ENCODE results near the gene MRAP.

Gene MRAP

DNA sequence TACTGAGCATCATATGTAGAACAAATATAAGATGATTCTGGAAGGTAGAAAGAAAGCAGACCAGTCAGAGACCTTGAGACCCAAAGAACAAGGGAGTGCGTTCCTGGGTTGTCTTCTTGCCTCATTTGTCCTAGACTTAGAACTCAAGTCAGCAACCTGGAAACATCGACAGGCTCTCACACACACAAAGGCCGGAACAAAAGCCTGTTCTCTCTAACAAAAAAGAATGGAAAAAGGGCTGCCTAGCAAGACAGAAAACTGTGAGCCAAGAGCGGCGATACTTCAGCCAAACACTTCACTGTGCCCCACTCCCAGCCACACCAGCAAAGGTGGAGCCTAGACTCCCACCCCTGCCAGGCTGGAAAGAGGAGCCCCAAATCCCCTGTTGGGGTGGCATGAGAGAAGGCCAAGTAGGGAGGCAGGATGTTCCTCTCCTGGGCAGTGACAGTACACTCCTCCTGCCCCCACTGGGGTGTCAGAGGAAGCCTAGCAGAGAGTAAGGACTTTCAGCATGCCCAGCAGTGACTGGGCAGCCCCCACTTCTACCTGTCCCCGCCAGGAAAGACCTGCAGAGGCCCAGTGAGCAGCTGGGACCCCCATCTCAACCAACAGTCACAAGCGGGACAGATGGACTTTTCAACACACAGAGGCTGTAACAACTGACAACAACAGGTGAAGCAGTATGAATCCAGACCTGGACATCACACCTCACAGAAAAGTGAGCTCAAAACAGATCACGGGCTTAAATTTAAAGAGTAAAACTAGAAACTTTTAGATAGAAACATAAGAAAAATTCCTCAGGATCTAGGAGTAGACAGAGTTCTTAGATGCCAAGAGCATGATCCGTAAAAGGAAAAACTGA is 33.0 kb downstream of the MRAP start:
- Histone ChIP-seq H3K27ac (ENCODE audit: low read depth, low read length) (no peak overlapping the region), H3K9me3 (ENCODE audit: control insufficient read depth in 1 of 2, low read length in 2 of 2) (no peaks in the 10 kb centered on the region), H3K9ac (ENCODE audit: low read depth in 1 of 2, low read length in 2 of 2) (no peak overlapping the region), H3K4me1 (ENCODE audit: control insufficient read depth in 1 of 2, insufficient read depth in 2 of 2, low read length in 2 of 2) (no peaks in the 10 kb centered on the region), H3K27me3 (ENCODE audit: control insufficient read depth in 1 of 2, insufficient read depth in 2 of 2, low read length in 2 of 2) (no peaks in the 10 kb centered on the region), H3K36me3 (ENCODE audit: control insufficient read depth in 1 of 2, insufficient read depth in 2 of 2, low read length in 2 of 2) (peaks cover 31 to 59% of the 10 kb centered on the region in 2 donors), H3K4me3 (ENCODE audit: low read depth in 1 of 2, low read length in 2 of 2) (no peak overlapping the region)

DNA sequence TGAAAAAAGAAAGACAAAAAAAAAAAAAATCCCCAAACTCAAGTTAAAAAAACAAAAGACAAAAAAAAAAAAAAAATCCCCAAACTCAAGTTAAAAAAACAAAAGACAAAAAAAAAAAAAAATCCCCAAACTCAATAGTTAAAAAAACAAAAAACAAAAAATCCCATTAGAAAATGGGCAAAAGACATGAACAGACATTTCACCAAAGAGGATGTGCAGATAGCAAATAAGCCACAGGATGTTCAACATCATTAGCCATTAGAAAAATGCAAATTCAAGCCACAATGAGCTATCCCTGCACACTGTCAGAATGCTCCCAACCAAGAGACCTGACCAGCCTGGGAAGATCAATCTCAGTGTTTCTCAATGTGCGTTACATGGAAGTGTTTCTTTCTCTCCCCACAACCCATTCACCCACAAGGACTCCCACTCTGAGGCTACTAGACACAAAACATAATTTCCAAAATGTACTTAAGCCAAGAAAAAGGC is 33.9 kb downstream of the MRAP start:
- Histone ChIP-seq H3K36me3 (ENCODE audit: control insufficient read depth in 1 of 2, insufficient read depth in 2 of 2, low read length in 2 of 2) (peaks cover 32 to 66% of the 10 kb centered on the region in 2 donors), H3K4me1 (ENCODE audit: control insufficient read depth in 1 of 2, insufficient read depth in 2 of 2, low read length in 2 of 2) (no peaks in the 10 kb centered on the region), H3K9ac (ENCODE audit: low read depth in 1 of 2, low read length in 2 of 2) (no peak overlapping the region), H3K9me3 (ENCODE audit: control insufficient read depth in 1 of 2, low read length in 2 of 2) (no peaks in the 10 kb centered on the region), H3K27me3 (ENCODE audit: control insufficient read depth in 1 of 2, insufficient read depth in 2 of 2, low read length in 2 of 2) (no peaks in the 10 kb centered on the region), H3K4me3 (ENCODE audit: low read depth in 1 of 2, low read length in 2 of 2) (no peak overlapping the region), H3K27ac (ENCODE audit: low read depth, low read length) (no peak overlapping the region)

DNA sequence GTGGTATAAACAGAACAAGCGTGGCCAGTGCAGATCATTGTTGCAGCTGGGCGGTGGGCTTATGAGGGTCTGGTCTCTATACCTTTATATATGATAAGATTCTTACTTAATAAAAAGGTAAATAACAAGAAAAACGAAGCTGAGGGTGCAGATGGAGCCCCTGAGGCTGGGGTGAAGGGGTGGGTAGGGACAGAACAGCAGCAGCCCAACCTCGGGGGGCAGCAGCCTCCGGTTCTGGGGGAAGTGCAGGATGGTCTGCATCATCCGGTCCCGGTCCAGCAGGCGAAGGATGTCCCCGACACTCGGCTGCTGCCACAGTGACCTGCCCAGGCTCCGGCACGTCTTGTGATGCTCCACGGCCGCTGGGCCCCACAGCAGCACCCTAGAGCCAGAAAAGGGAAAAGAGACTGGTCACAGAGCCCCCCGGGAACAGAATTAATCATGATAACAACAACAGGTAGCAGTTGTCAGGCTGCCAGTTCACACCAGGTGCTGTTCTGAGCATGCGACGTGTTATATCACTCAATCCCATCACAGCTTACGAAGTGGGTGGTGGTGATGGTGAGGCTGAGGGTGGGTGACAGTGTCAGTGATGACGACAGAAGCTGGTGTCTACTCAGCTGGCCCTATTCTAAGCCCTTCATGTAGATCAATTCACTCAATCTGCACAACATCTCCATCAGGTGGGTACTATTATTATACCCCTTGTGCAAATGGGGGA is 35.5 kb downstream of the MRAP start:
- Histone ChIP-seq H3K27me3 (ENCODE audit: control insufficient read depth in 1 of 2, insufficient read depth in 2 of 2, low read length in 2 of 2) (no peaks in the 10 kb centered on the region), H3K36me3 (ENCODE audit: control insufficient read depth in 1 of 2, insufficient read depth in 2 of 2, low read length in 2 of 2) (peaks cover 40 to 74% of the 10 kb centered on the region in 2 donors), H3K9ac (ENCODE audit: low read depth in 1 of 2, low read length in 2 of 2) (no peak overlapping the region), H3K9me3 (ENCODE audit: control insufficient read depth in 1 of 2, low read length in 2 of 2) (no peaks in the 10 kb centered on the region), H3K4me3 (ENCODE audit: low read depth in 1 of 2, low read length in 2 of 2) (no peak overlapping the region), H3K4me1 (ENCODE audit: control insufficient read depth in 1 of 2, insufficient read depth in 2 of 2, low read length in 2 of 2) (no peaks in the 10 kb centered on the region), H3K27ac (ENCODE audit: low read depth, low read length) (no peak overlapping the region)

DNA sequence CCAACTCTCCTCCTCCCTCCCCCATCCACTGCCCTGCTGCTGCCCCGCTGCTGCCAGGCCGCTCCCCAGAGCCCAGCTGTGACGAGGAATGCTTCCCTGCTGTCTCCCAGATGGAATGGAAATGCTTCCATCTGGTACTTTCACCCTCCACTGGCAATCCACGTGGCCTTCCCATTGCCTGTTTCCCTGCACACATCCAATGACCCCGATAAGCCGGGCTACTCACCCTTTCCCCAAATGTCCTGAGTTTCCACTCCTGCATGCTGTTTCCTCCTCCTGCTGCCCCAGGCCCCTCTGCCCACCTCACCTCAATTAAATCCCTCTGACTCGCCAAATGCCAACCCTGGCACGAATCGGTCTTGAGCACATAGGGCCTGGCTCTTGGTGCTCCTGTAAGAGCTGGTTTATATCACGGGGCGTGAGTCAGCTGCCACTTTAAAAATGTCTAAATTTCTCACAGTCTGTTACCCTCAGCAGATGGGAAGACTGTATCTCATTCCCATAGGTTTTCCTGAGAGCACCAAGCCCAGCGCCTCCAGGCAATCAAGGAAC is 36.4 kb downstream of the MRAP start:
- H3K9me3 ChIP-seq (ENCODE audit: control insufficient read depth in 1 of 2, low read length in 2 of 2), result no peaks in the 10 kb centered on the region
- H3K4me1 ChIP-seq (ENCODE audit: control insufficient read depth in 1 of 2, insufficient read depth in 2 of 2, low read length in 2 of 2), result no peaks in the 10 kb centered on the region
- no peaks in the 10 kb centered on the region for H3K27me3 ChIP-seq (ENCODE audit: control insufficient read depth in 1 of 2, insufficient read depth in 2 of 2, low read length in 2 of 2)
- no peak overlapping the region for H3K27ac ChIP-seq (ENCODE audit: low read depth, low read length)
- no peak overlapping the region for H3K4me3 ChIP-seq (ENCODE audit: low read depth in 1 of 2, low read length in 2 of 2)
- no peak overlapping the region for H3K9ac ChIP-seq (ENCODE audit: low read depth in 1 of 2, low read length in 2 of 2)
- H3K36me3 ChIP-seq (ENCODE audit: control insufficient read depth in 1 of 2, insufficient read depth in 2 of 2, low read length in 2 of 2), result peaks cover 40 to 77% of the 10 kb centered on the region in 2 donors

DNA sequence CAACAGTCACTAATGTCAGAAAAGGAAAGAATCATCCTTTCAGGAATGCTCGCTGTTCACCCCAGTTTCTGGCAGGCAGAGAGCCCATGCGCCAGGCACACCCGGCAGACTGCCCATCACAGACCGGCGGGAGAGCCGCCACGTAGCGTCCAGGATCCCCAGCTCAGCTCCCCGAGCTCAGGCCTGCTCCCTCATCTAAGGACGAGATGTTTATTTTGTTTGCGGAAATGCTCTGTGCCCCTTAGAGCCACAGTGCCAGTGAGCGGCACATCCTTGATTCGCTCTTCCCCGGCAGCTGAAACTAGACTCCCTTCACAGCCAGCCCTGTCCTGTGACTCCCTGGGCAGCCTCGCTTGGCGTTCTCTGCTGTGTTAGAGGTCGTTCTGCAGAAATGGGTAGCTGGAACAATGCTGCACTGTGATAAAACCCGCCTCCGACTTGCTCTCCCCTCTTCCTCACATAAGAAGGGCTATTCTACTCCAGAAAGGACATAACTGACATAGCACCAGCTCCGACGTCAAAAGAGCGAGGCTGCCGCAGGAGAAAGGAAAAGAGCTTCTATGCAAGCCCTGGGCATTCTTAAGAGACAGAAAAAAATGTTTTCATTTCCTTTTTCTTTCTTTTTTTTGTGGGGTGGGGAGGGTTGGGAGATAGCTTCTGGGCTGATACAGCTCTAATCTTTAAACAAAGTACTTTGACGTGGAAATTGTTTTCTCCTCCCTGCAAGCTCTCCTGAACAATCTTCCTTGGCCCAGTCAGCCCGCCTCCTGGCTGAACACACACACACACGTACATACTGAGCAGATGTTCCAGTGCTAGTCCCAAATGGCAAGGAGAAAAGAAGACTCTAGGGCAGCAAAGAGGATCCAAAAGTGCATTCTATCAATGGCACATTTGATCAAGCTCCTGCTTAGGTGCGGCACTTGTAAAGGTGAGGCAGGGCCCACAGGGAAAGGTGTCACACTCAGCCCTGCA is 37.2 kb downstream of the MRAP start:
- Histone ChIP-seq H3K4me1 (ENCODE audit: control insufficient read depth in 1 of 2, insufficient read depth in 2 of 2, low read length in 2 of 2) (no peaks in the 10 kb centered on the region), H3K27ac (ENCODE audit: low read depth, low read length) (no peak overlapping the region), H3K9ac (ENCODE audit: low read depth in 1 of 2, low read length in 2 of 2) (no peak overlapping the region), H3K36me3 (ENCODE audit: control insufficient read depth in 1 of 2, insufficient read depth in 2 of 2, low read length in 2 of 2) (peaks cover 40 to 83% of the 10 kb centered on the region in 2 donors), H3K9me3 (ENCODE audit: control insufficient read depth in 1 of 2, low read length in 2 of 2) (no peaks in the 10 kb centered on the region), H3K27me3 (ENCODE audit: control insufficient read depth in 1 of 2, insufficient read depth in 2 of 2, low read length in 2 of 2) (no peaks in the 10 kb centered on the region), H3K4me3 (ENCODE audit: low read depth in 1 of 2, low read length in 2 of 2) (no peak overlapping the region)

DNA sequence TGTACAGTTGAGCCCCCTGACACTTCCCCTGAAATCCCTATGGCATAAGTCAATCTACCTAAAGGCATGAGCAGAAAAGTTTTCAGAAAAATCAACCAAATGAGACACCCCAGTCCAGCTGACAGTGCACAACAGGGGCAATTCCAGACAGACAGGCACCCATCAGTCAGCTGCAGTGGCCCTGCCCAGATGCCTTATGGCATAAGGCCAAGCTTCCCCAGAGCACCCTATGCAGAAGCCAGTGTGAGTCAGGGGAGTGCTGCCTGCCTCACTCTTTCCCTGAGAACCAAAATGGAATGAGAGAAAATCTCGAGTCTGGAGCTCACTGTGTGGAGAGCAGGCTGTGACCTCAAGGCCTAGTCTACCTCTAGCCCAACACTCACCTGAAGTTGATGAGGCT is 38.1 kb downstream of the MRAP start:
- peaks cover 40 to 84% of the 10 kb centered on the region in 2 donors for H3K36me3 ChIP-seq (ENCODE audit: control insufficient read depth in 1 of 2, insufficient read depth in 2 of 2, low read length in 2 of 2)
- no peak overlapping the region for H3K27ac ChIP-seq (ENCODE audit: low read depth, low read length)
- H3K9ac ChIP-seq (ENCODE audit: low read depth in 1 of 2, low read length in 2 of 2), result no peak overlapping the region

DNA sequence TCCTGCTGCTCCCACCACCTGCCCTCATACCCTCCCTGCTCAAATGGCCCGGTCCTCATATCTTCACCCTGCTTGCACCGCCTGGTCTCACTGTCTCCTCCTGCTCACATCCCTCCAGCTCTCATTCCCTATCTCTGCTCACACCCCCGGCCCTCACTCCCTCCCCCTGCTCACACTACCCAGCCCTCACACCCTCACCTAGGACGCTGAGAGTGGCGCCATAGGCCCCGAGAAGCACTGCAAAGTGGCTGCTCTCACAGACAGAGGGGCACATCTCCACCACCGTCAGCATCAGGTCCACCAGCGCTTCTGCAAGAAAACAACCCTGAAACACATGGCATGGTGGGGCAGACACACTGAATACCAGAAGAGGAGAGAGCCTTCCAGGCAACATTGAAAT is 38.6 kb downstream of the MRAP start:
- H3K4me3 ChIP-seq (ENCODE audit: low read depth in 1 of 2, low read length in 2 of 2), result no peak overlapping the region
- H3K9ac ChIP-seq (ENCODE audit: low read depth in 1 of 2, low read length in 2 of 2), result no peak overlapping the region
- no peak overlapping the region for H3K27ac ChIP-seq (ENCODE audit: low read depth, low read length)
- H3K27me3 ChIP-seq (ENCODE audit: control insufficient read depth in 1 of 2, insufficient read depth in 2 of 2, low read length in 2 of 2), result no peaks in the 10 kb centered on the region
- no peaks in the 10 kb centered on the region for H3K4me1 ChIP-seq (ENCODE audit: control insufficient read depth in 1 of 2, insufficient read depth in 2 of 2, low read length in 2 of 2)
- H3K36me3 ChIP-seq (ENCODE audit: control insufficient read depth in 1 of 2, insufficient read depth in 2 of 2, low read length in 2 of 2), result peaks cover 42 to 83% of the 10 kb centered on the region in 2 donors
- H3K9me3 ChIP-seq (ENCODE audit: control insufficient read depth in 1 of 2, low read length in 2 of 2), result no peaks in the 10 kb centered on the region

More for the DNA sequence above, 38.1 kb downstream of the MRAP start:
- Histone ChIP-seq H3K27me3 (ENCODE audit: control insufficient read depth in 1 of 2, insufficient read depth in 2 of 2, low read length in 2 of 2) (no peaks in the 10 kb centered on the region), H3K4me1 (ENCODE audit: control insufficient read depth in 1 of 2, insufficient read depth in 2 of 2, low read length in 2 of 2) (no peaks in the 10 kb centered on the region), H3K4me3 (ENCODE audit: low read depth in 1 of 2, low read length in 2 of 2) (no peak overlapping the region), H3K9me3 (ENCODE audit: control insufficient read depth in 1 of 2, low read length in 2 of 2) (no peaks in the 10 kb centered on the region)

DNA sequence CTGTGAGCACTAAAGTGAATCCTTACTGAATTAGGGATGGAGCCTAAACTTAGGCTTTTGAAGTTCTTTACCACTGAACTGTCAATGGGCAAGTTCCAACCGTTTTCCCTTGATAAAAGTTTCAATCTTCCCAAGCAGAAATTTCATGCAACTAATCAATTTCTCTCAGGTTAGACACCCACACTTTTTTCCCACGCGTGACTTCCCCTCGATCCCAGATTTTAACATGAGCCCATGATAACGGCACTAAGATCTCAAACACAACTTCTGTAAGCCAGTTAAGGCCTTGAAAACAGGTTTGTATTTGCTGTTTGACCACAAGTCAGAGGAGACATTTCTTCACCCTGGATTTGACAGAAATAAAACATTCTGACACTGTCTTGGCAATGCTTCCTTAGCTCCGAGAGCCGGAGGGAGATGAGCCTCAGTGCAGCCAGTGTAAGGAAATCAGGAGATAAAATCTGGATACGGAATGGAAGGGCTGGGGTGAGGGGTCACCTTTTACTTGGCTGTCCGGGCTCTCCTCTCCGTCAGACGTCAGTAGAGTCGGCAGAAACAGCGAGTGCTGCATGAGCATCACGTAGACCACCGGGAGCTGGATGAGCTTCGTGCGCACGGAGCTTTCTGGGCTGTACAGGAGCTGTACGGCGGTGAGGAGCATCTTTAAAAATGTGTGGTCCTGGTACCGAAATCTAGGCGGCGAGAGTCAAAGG is 39.7 kb downstream of the MRAP start:
- H3K9me3 ChIP-seq (ENCODE audit: control insufficient read depth in 1 of 2, low read length in 2 of 2), result no peaks in the 10 kb centered on the region
- H3K4me3 ChIP-seq (ENCODE audit: low read depth in 1 of 2, low read length in 2 of 2), result no peak overlapping the region
- H3K27ac ChIP-seq (ENCODE audit: low read depth, low read length), result no peak overlapping the region
- H3K9ac ChIP-seq (ENCODE audit: low read depth in 1 of 2, low read length in 2 of 2), result no peak overlapping the region
- H3K4me1 ChIP-seq (ENCODE audit: control insufficient read depth in 1 of 2, insufficient read depth in 2 of 2, low read length in 2 of 2), result no peaks in the 10 kb centered on the region
- H3K36me3 ChIP-seq (ENCODE audit: control insufficient read depth in 1 of 2, insufficient read depth in 2 of 2, low read length in 2 of 2), result peaks cover 41 to 85% of the 10 kb centered on the region in 2 donors
- no peaks in the 10 kb centered on the region for H3K27me3 ChIP-seq (ENCODE audit: control insufficient read depth in 1 of 2, insufficient read depth in 2 of 2, low read length in 2 of 2)
